Gastroesophageal sphincter (tissue), 4 donors: ENCODE measurements around the gene FAM241B. TPM values are rescaled to one million over a fixed set of nuclear protein-coding genes. Genes with fewer than 3 reads are reported as not detected.

ENCODE experiments used
- ATAC-seq: fragments of 150-250 bp; one replicate; pipeline ENCODE4 v1.9.1; 2016; ENCODE audit warnings: mild to moderate bottlenecking, moderate library complexity
- H3K27ac ChIP-seq, 4 donors: fragments of 200-600 bp; sonication (generic) in 3 of 4; 1 replicate in 3 of 4; 2 replicates in 1 of 4; pipeline ENCODE4 v1.5.1; 2016 to 2019
- H3K27me3 ChIP-seq: fragments of 200-600 bp; sonication (generic); one replicate; pipeline ENCODE4 v1.5.1; 2019
- H3K36me3 ChIP-seq, 2 donors: fragments of 200-600 bp; sonication (generic); one replicate each; pipeline ENCODE4 v1.5.1; 2019; ENCODE audit warnings: control low read depth in 1 of 2
- H3K4me1 ChIP-seq, 3 donors: fragments of 200-600 bp; sonication (generic); 1 replicate in 2 of 3; 2 replicates in 1 of 3; pipeline ENCODE4 v1.5.1; 2016 to 2019; ENCODE audit warnings: control low read depth in 2 of 3
- H3K4me3 ChIP-seq, 2 donors: fragments of 200-600 bp; sonication (generic); one replicate each; pipeline ENCODE4 v1.5.1; 2019; ENCODE audit warnings: mild to moderate bottlenecking in 1 of 2, moderate library complexity in 1 of 2
- H3K9me3 ChIP-seq, 3 donors: fragments of 200-600 bp; sonication (generic); one replicate each; pipeline ENCODE4 v1.5.1; 2017 to 2019; ENCODE audit warnings: control low read depth in 2 of 3
- EP300 ChIP-seq: sonication (generic); formaldehyde crosslinking; IDR thresholded peaks from one replicate; pipeline ENCODE4 v1.6.1; 2017; ENCODE audit warnings: antibody characterized with exemption, mild to moderate bottlenecking
- POLR2A ChIP-seq, 2 donors: fragments of 450-650 bp; IDR thresholded peaks; one replicate each; pipeline ENCODE4 v1.6.1; 2017; ENCODE audit warnings: antibody characterized with exemption in 2 of 2, mild to moderate bottlenecking in 2 of 2, moderate library complexity in 1 of 2
- POLR2AphosphoS5 ChIP-seq: sonication (generic); formaldehyde crosslinking; IDR thresholded peaks from one replicate; pipeline ENCODE4 v1.6.1; 2017; ENCODE audit warnings: antibody characterized with exemption
- WGBS, 2 donors: methylation state at CpG; one replicate each; pipeline ENCODE4 v1.1.5; 2018; ENCODE audit warnings: low coverage in 1 of 2; 5-methylcytosine and 5-hydroxymethylcytosine counted together
- total RNA-seq, 4 donors: library from RNA; depleted of rRNA; stranded (reverse); fragments of >200 nt; gene quantifications; one replicate each; pipeline ENCODE4 v1.1.0, GENCODE V29; 2016
- TF ChIP-seq, protein P1 (sequence below), 4 experiments: fragments of 200-600 bp in 2 of 4; fragments of 450-650 bp in 2 of 4; sonication (generic) in 1 of 4; IDR thresholded peaks; one replicate each; pipeline ENCODE4 v1.5.1; 2017 to 2019; ENCODE audit warnings: antibody characterized with exemption in 4 of 4, mild to moderate bottlenecking in 2 of 4, moderate library complexity in 2 of 4

The FAM241B gene
- total RNA-seq, 4 donors from 2014 or later = 0.81 to 7.9 (median 5.9) TPM

DNA sequence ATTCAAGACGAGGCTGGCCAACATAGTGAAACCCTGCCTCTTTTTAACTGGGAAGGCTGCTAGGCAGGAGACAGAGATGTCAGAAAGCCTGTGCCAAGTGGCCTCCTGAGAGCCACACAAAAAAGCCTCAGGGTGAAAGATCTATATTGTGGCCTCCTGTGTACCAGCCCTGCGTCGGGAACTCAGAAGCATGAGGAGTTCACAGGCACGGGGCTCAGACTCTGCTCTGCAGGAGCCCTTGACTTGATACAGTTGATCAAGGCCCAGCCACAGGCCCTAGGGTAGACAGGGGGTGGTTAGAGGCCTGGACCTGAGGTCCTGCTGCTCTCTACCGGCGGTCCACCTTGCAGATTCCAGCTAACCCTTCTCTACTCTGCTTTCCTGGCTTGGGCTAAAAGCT is 30.2 kb downstream of the FAM241B start:
- H3K27ac ChIP-seq = no peak overlapping the region
- peaks cover 45% of the 10 kb centered on the region for H3K27me3 ChIP-seq
- no peak for ATAC-seq
- 58% methylated on average over 4 of the region's 6 CpGs; no CpG with 5 or more reads in 1 of the 2 donors for WGBS, 2 donors
- no peaks in the 10 kb centered on the region for H3K36me3 ChIP-seq
- H3K4me3 ChIP-seq = no peak overlapping the region
- TF ChIP-seq, protein P1, sequence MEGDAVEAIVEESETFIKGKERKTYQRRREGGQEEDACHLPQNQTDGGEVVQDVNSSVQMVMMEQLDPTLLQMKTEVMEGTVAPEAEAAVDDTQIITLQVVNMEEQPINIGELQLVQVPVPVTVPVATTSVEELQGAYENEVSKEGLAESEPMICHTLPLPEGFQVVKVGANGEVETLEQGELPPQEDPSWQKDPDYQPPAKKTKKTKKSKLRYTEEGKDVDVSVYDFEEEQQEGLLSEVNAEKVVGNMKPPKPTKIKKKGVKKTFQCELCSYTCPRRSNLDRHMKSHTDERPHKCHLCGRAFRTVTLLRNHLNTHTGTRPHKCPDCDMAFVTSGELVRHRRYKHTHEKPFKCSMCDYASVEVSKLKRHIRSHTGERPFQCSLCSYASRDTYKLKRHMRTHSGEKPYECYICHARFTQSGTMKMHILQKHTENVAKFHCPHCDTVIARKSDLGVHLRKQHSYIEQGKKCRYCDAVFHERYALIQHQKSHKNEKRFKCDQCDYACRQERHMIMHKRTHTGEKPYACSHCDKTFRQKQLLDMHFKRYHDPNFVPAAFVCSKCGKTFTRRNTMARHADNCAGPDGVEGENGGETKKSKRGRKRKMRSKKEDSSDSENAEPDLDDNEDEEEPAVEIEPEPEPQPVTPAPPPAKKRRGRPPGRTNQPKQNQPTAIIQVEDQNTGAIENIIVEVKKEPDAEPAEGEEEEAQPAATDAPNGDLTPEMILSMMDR (IDR thresholded peaks at IDR 0.05) = no peak
- TF ChIP-seq POLR2AphosphoS5 (no peak), EP300 (no peak), POLR2A (IDR thresholded peaks at IDR 0.05) (no peak)
- H3K4me1 ChIP-seq = no peaks in the 10 kb centered on the region
- H3K9me3 ChIP-seq = no peaks in the 10 kb centered on the region

DNA sequence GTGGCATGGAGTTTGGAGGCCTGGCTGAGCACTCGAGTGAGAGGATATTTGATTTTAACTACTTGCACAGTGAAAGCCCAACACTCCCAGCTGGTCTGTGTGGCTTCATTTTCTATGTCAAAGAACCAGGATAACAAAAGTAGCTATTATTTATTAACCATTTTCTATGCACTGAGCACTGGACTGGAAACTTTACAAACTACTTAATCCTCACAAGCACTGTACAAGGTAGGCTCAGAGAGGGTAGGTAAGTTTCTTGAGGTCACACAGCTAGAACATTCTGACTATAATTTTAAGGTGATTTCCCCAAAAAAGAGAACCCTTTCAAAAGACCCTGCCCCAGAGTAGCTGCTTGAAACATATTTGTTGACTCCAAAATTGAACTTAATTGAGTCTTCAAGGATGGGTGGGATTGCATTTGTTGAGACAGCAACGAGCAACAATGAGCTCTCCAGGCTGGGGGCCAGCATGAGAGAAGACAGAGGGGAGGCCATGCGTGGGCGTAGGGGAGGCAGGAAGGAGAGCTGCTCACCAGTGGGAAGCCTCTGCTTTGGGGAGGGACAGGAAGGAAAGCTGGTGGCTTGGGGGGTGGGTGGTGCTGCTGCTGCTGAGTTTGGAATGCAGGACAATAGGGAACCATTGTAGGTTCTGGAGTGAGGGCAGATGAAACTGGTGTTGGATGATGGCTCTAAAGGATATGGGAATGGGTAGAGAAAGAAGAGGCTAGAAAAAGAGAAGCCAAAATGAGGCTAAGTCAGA is 31.5 kb downstream of the FAM241B start:
- H3K27ac ChIP-seq = no peak overlapping the region
- 24 to 42% methylated on average over 1 to 3 of the region's 4 CpGs for WGBS, 2 donors
- H3K36me3 ChIP-seq = no peaks in the 10 kb centered on the region

DNA sequence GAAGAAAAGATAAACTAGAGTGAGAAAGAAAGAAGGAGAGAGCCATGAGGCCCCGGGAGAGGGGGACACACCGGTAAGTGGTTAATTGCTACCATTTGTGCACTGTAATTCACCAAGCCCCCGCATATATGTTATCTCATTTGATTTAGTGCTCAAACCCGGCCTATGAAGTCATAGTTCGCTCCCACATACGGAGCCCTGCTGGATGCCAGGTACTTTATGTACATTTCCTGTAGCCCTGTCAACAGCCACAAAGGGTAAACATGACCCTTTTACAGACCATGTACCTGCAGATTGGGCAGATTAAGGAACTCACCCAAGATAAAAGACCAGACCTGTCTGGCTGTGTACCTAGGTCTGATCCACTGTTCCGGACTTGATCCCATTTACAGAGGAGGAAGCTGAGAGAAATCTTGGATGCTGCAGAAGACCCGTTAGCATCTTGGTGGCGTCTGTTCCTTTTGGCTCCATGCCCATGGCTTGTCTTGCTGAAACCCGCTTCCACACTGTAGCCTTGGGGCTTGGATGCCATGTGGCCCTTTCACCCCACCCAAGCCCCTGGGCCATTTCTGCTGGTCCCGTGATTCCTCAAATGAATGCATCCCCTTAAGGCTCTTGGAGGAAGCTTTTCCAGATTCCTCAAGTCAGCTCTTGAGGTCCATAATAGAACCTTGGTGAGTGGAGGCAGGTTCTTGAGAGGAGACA is 32.3 kb downstream of the FAM241B start:
- no peak for ATAC-seq
- Histone ChIP-seq H3K27me3 (peaks cover 44% of the 10 kb centered on the region), H3K36me3 (no peaks in the 10 kb centered on the region), H3K4me1 (no peaks in the 10 kb centered on the region), H3K9me3 (no peaks in the 10 kb centered on the region), H3K27ac (no peak overlapping the region), H3K4me3 (no peak overlapping the region)
- 74 to 83% methylated on average over 5 to 9 of the region's 11 CpGs for WGBS, 2 donors
- TF ChIP-seq, protein P1 (IDR thresholded peaks at IDR 0.05) = no peak
- TF ChIP-seq EP300 (no peak), POLR2A (IDR thresholded peaks at IDR 0.05) (no peak), POLR2AphosphoS5 (no peak)

More for the DNA sequence above, 31.5 kb downstream of the FAM241B start:
- Histone ChIP-seq H3K4me3 (no peak overlapping the region), H3K27me3 (peaks cover 44% of the 10 kb centered on the region), H3K4me1 (no peaks in the 10 kb centered on the region), H3K9me3 (no peaks in the 10 kb centered on the region)
- ATAC-seq = no peak
- TF ChIP-seq POLR2AphosphoS5 = no peak
- TF ChIP-seq POLR2A (IDR thresholded peaks at IDR 0.05) = no peak
- TF ChIP-seq, protein P1 (IDR thresholded peaks at IDR 0.05) = no peak
- no peak for TF ChIP-seq EP300

DNA sequence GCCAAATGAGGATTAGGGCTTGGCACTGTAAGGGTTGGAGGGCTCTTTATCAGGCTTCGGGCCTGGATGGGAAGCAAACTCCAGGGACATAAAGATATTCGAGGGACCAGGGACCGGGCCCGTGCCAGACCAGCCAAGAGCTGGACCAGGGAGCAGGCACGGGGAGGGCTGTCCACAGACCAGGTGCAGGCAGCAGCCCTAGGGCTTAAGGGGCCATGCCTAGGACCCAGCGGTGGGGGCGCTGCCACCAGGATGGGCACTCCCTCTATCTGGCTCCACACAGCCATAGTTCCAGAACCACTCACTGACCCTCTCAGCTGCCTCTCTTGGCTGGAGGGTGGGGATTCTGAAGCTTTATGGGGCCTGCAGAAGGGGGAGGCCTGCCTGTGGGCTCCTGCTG is 32.9 kb downstream of the FAM241B start:
- no peaks in the 10 kb centered on the region for H3K9me3 ChIP-seq
- no peak overlapping the region for H3K4me3 ChIP-seq
- WGBS, 2 donors = 55% methylated on average over 4 of the region's 7 CpGs; no CpG with 5 or more reads in 1 of the 2 donors
- no peak overlapping the region for H3K27ac ChIP-seq
- ATAC-seq = no peak
- no peaks in the 10 kb centered on the region for H3K4me1 ChIP-seq
- H3K27me3 ChIP-seq = peaks cover 44% of the 10 kb centered on the region
- H3K36me3 ChIP-seq = no peaks in the 10 kb centered on the region
- TF ChIP-seq EP300 (no peak), POLR2AphosphoS5 (no peak), POLR2A (IDR thresholded peaks at IDR 0.05) (no peak)
- TF ChIP-seq, protein P1 (IDR thresholded peaks at IDR 0.05) = no peak
